GM21737 (cell line): ENCODE results near the gene TSC22D1.

ENCODE experiments used
- ATAC-seq: cut with Tn5 transposase; IDR thresholded peaks from one replicate; pipeline ENCODE4 v1.9.1; 2021; ENCODE audit warnings: mild to moderate bottlenecking, moderate library complexity; ENCODE audit not compliant: unreplicated experiment

The TSC22D1 gene

DNA sequence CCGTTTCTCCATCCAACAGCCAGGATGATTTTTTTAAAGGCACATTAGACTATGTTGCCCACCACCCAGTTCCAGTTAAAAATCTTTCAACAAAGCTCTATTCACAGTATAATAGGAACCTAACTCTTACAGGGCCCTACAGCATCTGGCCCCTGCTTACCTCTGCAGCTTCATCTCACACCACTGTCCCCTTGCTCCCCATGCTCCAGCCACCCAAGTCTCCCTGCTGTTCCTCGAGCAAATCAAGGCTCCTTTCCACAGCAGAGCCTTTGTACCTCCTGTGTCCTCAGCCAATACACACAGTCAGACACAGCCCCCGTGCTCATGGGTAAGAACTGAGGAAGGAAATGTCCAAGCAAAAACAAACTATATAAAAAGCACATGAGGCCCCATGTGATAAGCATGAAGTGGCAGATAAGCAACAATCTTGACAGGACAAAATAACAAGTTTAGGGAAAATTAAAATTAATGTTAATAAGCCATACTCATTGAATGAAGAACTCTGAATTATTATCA, 67.5 kb downstream of the TSC22D1 start:
- ATAC-seq, result no peak

DNA sequence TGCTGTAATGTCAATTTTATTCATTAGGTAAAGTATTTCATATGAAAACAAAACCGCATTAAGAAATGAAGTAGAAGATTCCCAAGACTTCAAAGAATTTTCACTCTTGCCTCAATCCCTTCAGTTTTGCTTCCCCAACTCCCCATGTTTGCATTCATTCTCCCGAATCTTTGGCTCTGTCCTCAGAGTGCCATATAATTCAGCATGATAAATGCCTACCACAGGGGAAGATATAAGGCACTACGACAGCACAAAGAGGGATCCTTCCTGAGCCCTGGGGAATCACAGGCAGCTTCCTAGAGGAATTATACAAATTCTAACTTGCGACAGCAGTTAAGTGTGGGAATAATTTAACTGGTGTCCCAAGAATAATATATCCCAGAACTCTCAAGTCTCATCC, 68.5 kb downstream of the TSC22D1 start:
- no peak for ATAC-seq

DNA sequence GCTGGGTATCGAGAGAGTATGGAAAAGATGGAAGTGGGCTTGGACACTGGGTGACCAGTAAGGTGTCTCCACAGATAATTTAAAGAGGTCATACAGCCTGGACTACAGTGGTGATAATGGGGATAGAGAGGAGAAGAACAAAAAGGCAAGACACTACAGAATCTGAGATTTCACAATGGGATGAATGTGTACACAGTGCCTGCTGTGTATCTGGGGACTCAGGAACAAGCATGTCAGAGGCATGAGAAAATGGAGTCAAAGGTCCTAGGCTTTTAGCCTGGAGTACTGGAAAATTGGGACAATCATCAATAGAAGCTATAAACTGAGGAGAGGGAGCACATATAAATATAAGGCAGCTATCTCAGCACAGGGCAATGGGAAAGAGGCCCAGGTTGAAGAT, 69.4 kb downstream of the TSC22D1 start:
- ATAC-seq, result no peak

DNA sequence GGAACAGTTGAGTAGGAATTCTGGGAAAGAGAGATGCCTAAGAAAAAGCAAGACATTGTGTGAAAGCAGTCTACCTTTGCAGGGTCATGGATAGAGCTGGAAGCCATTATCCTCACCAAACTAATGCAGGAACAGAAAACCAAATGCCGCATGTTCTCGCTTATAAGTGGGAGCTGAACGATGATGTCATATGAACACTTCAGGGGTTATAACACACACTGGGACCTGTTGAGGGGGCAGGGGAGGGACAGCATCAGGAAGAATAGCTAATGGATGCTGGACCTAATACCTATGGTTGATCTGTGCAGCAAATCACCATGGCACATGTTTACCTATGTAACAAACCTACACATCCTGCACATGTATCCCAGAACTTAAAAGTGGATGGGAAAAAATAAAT, 69.9 kb downstream of the TSC22D1 start:
- no peak for ATAC-seq

DNA sequence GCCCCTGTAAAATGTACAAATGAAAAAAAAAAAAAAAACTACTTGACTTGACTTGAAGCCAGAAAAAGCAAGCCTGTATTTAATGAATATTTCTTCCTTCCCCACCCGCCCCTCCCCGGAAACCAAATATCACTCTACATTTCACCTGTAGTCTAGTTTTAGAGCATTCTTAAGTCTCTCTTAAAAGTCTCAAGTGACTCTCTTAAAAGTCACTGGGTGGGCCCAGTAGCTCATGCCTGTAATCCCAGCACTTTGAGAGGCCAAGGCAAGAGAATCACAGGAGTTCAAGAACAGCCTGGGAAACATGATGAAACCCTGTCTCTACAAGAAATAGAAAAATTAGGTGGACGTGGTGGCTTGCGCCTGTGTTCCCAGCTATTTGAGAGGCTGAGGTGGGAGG, 72.0 kb downstream of the TSC22D1 start:
- no peak for ATAC-seq

DNA sequence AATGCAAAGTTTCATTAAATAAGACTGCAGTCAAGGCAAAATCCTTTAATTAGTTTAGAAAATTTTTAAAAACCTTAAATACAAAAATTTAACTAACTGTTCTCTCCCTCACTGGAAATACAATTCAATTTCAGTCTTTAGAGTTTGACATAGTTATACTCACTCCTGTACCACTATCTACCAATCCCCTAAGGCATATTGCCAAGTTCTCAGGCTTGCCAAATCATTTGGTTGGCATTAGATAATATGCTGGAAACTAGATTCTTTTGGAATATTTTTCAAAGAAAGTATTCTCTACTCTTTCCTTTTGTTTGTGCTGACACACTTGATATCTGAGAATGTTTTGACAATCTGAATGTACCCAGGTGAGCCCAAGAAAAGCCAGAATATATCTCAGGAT, 77.2 kb downstream of the TSC22D1 start:
- no peak for ATAC-seq

DNA sequence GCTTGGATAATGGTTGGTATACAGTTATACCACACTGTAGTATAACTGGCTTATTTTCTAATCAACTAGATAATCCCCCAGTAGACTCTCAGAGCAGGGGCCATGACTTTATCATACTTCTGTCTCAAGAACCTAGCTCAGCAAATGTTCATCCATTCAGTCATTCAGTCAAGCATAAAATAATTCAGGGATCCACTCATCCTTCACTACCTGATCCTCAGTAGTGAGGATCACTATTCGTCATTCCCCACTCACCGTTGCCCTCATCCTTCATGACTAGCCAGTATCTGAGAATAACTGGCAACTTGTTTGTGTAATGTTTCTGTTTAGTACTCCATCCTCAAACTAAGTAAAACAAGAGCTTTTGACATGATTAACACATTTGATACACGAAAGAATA, 77.6 kb downstream of the TSC22D1 start:
- no peak for ATAC-seq

DNA sequence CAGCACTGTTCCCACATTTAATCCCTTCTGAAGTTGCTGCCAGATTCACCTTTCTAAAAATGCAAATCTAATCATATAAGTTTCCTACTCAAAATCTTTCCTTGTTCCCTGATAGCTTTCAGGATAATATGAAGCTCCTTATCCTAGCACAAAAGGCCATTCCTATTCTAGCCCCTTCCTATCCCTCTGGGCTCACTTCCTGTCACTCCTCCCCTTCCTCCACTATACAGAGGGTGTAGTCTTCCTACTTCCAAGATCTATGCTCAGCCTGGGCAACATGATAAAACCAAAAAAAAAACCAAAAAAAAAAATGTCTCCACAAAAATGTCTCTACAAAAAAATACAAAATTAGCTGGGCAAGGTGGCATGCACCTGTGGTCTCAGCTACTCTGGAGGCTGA, 78.3 kb downstream of the TSC22D1 start:
- ATAC-seq, result no peak

DNA sequence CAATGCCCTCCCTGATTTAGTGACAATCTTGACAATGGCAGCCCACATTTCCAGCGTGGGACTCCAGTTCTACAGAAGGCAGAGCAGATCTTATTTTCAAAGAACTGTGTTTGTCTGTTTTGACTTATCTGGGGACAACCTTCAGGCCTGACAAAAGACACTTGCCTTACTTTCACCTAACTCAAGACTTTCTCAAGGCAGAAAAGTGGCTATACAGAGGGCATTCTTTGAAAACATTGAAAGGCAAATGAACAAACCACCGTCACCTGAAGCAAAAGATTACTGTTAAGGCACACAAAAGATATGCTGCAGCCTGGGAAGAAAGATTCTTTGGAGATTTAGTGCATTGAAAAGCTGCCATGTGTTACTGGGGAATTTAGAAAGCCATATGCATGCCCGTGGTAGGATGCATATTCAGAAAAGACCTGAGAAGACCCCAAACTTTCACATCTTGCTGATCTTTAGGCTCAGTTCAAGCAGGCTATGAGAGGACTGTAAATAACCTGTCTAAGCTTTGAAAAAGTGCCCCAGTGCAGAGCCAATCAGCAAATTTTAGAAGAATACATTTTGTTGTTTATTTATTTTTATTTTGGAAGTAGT, 82.8 kb downstream of the TSC22D1 start:
- ATAC-seq, result no peak

DNA sequence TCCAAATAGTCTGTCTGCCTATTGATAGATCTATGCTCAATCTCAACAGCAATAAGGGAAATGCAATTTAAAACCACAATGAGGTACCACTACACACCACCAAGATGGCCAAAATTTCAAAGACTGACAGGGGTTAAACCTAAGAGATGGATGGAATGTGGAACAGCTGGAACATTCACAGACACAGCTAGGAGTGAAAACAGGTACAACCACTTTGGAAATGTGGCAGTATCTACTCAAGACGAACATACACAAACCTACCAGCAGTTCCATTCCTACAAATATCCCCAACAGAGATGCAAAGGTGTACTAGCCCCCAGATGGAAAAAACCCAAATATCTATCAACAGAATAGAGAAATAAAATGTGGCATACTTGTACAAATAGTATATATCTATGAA, 86.4 kb downstream of the TSC22D1 start:
- no peak for ATAC-seq

DNA sequence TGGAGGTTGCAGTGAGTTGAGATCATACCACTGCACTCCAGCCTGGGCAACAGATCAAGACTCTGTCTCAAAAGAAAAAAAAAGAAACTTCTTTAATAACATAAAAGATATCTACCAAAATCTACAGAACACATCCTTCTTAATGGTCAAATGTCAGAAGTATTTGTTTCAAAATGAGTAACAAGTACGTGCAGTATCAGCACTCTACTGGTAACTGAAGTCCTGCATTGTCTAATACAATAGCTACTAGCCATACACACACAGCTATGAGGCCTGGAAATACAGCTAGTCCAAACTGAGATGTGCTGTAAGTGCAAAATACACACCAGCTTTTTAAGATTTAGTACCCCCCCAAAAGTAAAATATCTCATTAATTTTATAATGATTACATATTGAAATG, 88.1 kb downstream of the TSC22D1 start:
- ATAC-seq, result peak; percentile 63

DNA sequence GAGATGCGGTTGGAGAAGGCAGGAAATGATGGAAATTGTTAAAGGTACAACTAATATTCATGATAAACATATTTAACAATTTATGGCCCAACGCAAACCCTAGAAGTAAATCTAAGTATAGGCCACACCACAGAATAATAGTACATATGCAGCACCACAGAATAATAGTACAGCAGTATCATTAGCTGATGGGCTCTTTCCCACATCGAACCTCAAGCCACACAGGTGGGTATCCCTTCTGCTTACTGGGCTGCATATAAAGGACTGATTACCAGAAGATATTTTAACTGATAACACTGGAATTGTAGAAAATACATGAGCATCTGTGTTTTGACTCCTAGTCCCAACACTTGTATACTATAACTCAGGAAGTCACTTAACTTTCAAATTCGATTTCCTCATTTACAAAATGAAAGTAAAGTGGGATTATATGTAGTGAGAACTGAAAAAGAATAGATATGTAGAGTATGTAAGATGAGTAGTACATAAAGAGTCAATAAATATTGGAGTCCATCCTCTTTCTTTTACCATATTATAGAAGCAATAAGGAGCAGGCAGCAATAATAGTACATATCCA, 91.5 kb downstream of the TSC22D1 start:
- ATAC-seq, result no peak

DNA sequence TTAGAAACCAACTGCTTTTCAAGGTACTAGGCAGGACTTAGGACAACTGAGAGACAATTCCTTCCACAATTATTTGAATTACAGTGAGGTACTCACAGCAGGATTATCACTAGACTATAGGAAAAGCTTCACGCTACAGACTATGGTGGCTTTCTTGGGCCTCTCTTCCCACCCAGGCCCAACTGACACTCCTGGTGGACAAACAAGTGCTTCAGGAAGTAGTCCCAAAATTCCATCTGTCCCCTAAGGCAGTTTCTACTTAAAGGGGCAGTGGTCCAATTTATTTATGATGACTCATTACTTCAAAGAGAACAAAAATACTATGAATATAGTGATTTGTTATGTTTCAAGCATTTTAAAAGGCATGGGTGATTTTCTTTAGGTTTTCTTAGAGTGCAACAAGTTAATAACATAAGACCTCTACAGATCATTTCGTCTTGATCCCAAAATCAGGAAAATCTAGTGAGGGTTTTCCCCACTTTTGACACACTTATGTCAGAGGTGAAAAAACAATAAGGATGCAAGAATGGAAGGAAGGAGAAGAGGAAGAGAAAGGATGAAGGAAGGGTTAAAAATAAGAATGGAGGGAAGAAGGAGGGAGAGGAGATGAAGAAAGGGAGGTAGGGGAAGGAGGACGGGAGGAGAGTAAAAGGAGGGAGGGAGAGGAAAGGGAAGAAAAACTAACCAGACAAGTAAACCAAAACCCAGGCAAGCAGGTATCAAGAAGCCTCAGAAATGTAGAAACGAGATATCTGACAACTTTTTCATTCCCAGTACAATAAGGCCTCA, 101.8 kb downstream of the TSC22D1 start:
- no peak for ATAC-seq

DNA sequence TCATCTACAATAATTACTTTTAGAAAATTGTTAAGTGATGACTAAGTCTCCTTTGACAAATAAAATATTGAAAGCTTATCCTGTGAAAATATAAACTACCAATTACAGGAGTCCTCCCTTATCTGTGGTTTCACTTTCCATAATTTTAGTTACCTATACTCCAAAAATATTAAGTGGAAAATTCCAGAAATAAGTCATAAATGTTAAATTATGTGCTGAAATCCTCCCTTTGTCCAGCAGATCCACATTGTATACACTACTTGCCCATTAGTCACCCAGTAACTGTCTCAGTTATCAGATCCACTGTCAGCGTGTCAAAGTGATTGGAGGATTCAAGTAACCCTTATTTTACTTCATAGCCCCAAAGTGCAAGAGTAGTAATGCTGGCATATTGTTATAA, 104.4 kb downstream of the TSC22D1 start:
- no peak for ATAC-seq

DNA sequence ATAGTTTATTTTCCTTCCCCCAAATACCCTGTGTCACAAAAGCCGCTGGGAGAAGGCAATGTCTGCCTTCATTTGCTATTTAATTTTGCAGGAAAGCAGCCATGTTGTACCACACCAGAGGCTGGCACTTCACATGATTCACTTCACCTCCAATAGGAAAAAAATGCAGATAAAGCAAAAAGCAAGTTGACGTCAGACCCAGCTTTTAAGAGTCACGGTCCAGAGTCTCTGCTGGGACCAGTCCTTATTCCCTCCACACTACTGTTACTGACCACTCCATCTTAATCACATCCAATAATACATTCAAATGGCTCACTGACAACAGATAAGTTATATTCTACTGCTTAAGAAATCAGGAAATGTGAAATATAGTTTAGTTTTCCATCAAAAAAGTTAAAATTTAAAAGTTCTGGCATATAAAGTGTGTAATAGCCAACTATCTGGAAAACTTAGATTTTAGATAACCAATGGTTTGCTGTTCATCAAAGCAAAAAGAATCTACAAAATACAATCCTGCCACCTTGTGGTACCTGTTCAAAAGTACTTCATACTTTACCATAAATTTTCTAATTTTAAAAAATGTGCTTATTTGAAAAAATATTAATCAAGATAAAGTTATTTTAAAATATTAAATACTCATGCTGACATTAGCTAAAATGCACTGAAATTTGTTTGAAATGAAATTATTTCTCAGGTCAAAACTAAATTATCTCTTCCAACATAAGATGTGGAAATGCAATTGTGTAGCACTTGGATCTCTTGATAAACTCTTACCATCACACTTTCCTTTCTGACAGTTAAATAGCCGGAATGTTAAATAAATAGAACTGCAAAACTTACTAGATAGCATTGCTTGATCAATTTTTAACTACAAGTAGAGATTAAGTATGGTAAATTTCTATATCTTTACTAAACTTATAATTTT, 105.2 kb downstream of the TSC22D1 start:
- no peak for ATAC-seq

DNA sequence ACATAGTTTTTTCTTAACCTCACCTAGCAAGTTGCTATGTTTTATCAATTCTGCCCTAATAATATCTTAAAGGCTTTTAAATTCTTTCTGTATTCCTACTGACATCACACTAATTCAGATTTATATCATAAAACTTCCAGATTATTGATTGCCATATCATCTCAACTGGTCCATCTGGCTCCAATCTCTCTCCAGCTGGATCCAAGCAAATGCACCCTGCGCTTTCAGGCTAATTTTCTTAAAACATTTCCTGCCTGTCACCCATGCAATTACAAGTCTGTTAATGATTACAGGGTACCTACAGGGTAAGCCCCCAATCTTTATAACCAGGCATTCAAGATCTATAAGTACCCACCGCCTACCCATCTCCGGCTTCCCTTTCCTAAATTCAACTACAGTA, 107.3 kb downstream of the TSC22D1 start:
- no peak for ATAC-seq

DNA sequence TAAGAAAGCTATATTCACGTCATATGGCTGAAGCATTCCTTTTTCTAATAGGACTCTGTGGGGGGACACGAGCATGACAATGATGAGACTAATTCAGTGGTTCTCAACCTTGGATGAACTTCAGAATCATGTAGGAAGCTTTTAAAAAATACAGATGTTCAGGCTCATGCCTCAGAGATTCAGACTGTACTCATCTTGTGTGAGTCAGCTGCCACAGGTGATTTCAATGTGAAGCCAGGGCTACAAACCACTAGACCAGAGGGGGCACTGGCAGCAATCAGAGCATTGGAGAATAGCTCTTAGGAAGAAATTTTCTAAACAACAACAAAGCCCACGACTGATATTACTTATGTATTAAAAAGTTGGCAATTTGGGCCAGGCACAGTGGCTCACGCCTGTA, 110.8 kb downstream of the TSC22D1 start:
- ATAC-seq, result no peak

DNA sequence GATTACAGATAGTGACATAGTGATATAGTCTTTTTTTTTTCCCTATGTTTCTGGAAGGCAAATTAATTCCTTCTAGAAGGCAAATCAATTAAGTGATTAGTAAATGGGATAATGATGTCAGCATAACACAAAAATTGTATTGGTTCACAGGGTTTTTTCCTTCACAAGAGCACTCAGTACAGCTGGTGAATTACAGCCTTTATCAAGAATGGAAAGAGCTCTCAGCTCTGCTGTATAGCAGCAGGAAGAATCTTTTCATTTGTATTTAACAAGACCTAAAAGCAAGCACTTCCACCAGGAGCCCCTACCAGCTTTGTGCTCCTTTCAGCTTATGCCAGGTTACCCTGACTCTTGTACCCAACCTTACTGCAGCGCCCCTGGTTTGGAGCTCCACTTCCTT, 111.7 kb downstream of the TSC22D1 start:
- ATAC-seq, result no peak

DNA sequence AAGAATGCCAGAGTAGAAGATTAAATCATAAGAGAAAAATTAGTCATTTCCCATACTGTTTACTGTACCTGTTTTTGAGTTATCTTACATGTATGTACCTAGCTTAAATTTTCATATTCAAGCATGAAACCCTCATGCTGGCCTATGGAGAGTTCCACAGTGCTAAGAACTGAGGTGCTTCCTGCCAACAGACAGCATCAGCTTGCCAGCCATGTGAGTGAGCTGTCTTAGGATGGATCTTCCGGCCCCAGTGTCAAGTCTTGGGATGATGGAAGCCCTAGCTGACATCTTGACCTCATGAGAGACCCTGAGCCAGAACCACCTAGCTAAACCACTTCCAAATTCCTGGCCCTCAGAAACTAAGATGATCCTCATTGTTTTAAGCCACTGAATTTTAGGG, 112.4 kb downstream of the TSC22D1 start:
- ATAC-seq, result no peak

DNA sequence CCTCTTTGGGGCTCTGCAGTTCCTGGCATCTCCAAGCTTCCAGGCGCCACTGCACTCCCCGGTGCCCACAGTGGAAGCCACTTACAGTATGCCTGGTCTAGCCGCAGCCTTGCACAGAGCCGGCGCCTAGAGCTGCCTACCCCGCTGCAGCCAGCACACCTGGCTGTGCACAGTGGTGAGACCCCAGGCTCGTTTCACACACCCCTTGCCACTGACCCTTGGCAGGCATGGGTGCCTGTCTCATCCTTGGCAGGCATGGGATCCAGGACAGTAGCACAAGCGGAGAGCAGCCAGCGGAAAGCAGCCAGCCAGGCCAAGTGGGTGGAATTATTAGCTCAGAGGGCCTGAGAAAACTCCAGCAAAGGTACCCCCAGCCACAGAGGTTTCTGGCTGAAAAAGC, 116.5 kb downstream of the TSC22D1 start:
- no peak for ATAC-seq

DNA sequence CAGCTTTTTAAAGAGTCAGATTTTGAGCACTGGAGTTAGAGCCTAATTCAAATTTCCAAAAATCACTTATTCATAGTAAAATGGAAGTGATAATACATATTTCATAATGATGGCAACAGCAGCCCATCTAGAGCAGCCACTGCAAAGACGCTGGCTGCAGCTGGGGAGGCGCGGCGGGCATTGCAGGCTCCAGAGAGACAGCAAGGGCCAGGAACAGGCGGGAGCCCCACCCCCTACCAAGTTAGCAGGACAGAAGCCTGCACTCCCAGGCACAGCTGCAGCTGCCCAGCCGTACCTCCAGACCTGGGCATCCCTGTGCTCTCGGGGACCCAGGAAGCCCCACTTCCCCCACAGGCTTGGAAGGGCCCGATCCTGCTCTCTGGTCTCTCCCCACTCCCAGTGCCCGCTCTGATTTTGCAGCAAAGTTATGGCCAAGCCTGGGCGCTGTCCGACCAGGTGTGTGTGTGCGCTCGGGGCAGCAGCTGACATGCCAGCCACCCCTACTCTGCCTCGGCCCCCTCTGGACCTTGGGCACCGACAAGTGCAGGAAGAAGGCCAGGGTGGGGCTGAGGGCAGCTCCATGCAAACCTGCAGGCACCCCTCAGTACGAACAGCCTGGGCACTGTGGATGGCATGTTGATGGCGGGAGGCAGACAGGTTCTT, 117.7 kb downstream of the TSC22D1 start:
- ATAC-seq, result no peak
